NCI-H510A treated with DMSO at 0.1 percent for 48 hours (cell line): ENCODE measurements around the gene AHCTF1.
A peak's percentile ranks its signal among the peaks of the same experiment; 100 is the strongest.
"Not testable (repeated sequence)": the region's sequence is repeated elsewhere in the genome, so short reads cannot be mapped to it uniquely, and the experiment has no call there.

Experiments used
- DNase-seq: peaks from one replicate; lab custom pipeline; 2025; lab: John Stamatoyannopoulos, UW

Gene AHCTF1

GRCh38 chr1:246916026-246916923 lies 15.5 kb downstream of the AHCTF1 start:
- DNase-seq, result not testable (repeated sequence)

- DNase-seq, result peak; percentile 7
Observed at GRCh38 chr1:246907472-246907871, 24.3 kb downstream of the AHCTF1 start.

GRCh38 chr1:246906833-246907232 lies 24.9 kb downstream of the AHCTF1 start:
- DNase-seq, result no peak

GRCh38 chr1:246901874-246902273 lies 29.9 kb downstream of the AHCTF1 start:
- DNase-seq, result no peak

- DNase-seq, result no peak
Observed at GRCh38 chr1:246897302-246897701, 34.4 kb downstream of the AHCTF1 start.

- DNase-seq, result no peak
Observed at GRCh38 chr1:246893191-246893939, 38.4 kb downstream of the AHCTF1 start.

GRCh38 chr1:246891105-246891504 lies 40.6 kb downstream of the AHCTF1 start:
- no peak for DNase-seq

GRCh38 chr1:246888522-246888921 lies 43.2 kb downstream of the AHCTF1 start:
- no peak for DNase-seq

- DNase-seq, result not testable (repeated sequence)
Observed at GRCh38 chr1:246885389-246885788, 46.4 kb downstream of the AHCTF1 start.

GRCh38 chr1:246878551-246878950 lies 53.2 kb downstream of the AHCTF1 start:
- DNase-seq, result no peak

GRCh38 chr1:246876431-246876830 lies 55.3 kb downstream of the AHCTF1 start:
- DNase-seq, result no peak

GRCh38 chr1:246875041-246876026 lies 56.4 kb downstream of the AHCTF1 start:
- DNase-seq, result no peak

GRCh38 chr1:246865921-246866320 lies 65.8 kb downstream of the AHCTF1 start:
- no peak for DNase-seq

- DNase-seq, result not testable (repeated sequence)
Observed at GRCh38 chr1:246863791-246864190, 68.0 kb downstream of the AHCTF1 start.

GRCh38 chr1:246860401-246860800 lies 71.3 kb downstream of the AHCTF1 start:
- DNase-seq, result no peak

- DNase-seq, result no peak
Observed at GRCh38 chr1:246856371-246856770, 75.4 kb downstream of the AHCTF1 start.

- not testable (repeated sequence) for DNase-seq
Observed at GRCh38 chr1:246850640-246851039, 81.1 kb downstream of the AHCTF1 start.

- DNase-seq, result no peak
Observed at GRCh38 chr1:246843876-246844275, 87.9 kb downstream of the AHCTF1 start.

GRCh38 chr1:246840761-246841160 lies 91.0 kb downstream of the AHCTF1 start:
- DNase-seq, result not testable (repeated sequence)

GRCh38 chr1:246838118-246838456 lies 93.7 kb downstream of the AHCTF1 start:
- no peak for DNase-seq

- DNase-seq, result no peak
Observed at GRCh38 chr1:246837418-246838117, 94.2 kb downstream of the AHCTF1 start.
